ENCODE measurements around the gene GRM4.

GRM4 gene

GRCh38 chr6:34066772-34067770, 78.8 kb downstream of the GRM4 start:
- no peak for DNase-seq (ENCODE audit: low spot score)
- TF ChIP-seq, protein P1, sequence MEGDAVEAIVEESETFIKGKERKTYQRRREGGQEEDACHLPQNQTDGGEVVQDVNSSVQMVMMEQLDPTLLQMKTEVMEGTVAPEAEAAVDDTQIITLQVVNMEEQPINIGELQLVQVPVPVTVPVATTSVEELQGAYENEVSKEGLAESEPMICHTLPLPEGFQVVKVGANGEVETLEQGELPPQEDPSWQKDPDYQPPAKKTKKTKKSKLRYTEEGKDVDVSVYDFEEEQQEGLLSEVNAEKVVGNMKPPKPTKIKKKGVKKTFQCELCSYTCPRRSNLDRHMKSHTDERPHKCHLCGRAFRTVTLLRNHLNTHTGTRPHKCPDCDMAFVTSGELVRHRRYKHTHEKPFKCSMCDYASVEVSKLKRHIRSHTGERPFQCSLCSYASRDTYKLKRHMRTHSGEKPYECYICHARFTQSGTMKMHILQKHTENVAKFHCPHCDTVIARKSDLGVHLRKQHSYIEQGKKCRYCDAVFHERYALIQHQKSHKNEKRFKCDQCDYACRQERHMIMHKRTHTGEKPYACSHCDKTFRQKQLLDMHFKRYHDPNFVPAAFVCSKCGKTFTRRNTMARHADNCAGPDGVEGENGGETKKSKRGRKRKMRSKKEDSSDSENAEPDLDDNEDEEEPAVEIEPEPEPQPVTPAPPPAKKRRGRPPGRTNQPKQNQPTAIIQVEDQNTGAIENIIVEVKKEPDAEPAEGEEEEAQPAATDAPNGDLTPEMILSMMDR (IDR thresholded peaks at IDR 0.05), result no peak
- Histone ChIP-seq H3K27ac (no peak overlapping the region), H3K4me3 (no peak overlapping the region)

GRCh38 chr6:34066218-34066571, 79.7 kb downstream of the GRM4 start:
- TF ChIP-seq, protein P1 (IDR thresholded peaks at IDR 0.05), result no peak
- DNase-seq (ENCODE audit: low spot score), result no peak
- Histone ChIP-seq H3K4me3 (no peak overlapping the region), H3K27ac (no peak overlapping the region)

DNA sequence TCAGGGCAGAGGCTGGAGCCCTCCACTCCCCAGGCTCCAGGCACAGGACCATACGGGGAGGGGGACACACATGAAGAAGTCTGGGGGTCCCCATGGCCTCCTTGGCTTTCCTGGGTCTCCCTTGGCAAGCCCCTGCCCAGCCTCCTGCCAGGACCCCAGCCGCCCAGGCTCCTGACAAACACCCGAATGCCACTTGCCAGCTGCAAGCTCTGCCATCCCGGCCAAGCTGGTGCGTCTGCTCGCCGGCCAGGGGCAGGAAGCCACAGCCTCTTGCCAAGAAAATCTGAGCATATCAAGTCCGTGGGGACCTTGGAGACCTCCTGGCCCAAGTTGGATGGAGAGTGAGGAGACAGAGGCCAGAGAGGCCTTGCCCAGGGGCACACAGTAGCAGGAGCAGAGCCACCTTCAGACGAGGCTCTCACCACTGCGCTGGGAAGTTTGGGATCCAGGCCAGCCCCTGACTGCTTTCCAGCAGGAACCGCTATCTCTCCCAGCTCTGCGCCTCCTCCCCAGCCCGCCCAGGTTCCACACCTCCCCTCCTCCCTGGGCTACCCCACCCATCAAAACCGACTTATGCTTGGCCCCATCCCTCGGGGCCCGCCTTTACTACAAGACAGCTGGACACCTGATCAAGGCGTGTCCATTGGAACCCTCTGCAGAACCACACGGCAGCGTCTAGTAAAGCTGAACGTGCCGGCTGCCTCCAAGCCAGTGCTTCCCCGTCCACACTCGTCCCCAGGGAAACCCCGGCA, 80.2 kb downstream of the GRM4 start:
- H3K4me3 ChIP-seq, result no peak overlapping the region
- TF ChIP-seq, protein P1 (IDR thresholded peaks at IDR 0.05), result no peak
- DNase-seq (ENCODE audit: low spot score), result no peak
- no peak overlapping the region for H3K27ac ChIP-seq

- Histone ChIP-seq H3K4me3 (no peak overlapping the region), H3K27ac (no peak overlapping the region)
- DNase-seq (ENCODE audit: low spot score), result no peak
- TF ChIP-seq, protein P1 (IDR thresholded peaks at IDR 0.05), result no peak
Observed at GRCh38 chr6:34064675-34065074, 81.2 kb downstream of the GRM4 start.

GRCh38 chr6:34063651-34064050, 82.2 kb downstream of the GRM4 start:
- H3K4me3 ChIP-seq, result no peak overlapping the region
- no peak for DNase-seq (ENCODE audit: low spot score)
- TF ChIP-seq, protein P1 (IDR thresholded peaks at IDR 0.05), result no peak
- no peak overlapping the region for H3K27ac ChIP-seq

GRCh38 chr6:34062815-34063214, 83.1 kb downstream of the GRM4 start:
- no peak for DNase-seq (ENCODE audit: low spot score)
- TF ChIP-seq, protein P1 (IDR thresholded peaks at IDR 0.05), result no peak
- H3K4me3 ChIP-seq, result no peak overlapping the region
- no peak overlapping the region for H3K27ac ChIP-seq

Data from coronary artery (tissue), 2 donors.